Bone marrow (tissue), 2 donors: Measurements from ENCODE around the gene GNAI2.
"Not testable (repeated sequence)": the region's sequence is repeated elsewhere in the genome, so short reads cannot be mapped to it uniquely, and the experiment has no call there.

ENCODE experiments used
- DNase-seq, 2 donors: peaks; one replicate each; lab custom pipeline; 2025; lab: John Stamatoyannopoulos, UW

The GNAI2 gene

DNA sequence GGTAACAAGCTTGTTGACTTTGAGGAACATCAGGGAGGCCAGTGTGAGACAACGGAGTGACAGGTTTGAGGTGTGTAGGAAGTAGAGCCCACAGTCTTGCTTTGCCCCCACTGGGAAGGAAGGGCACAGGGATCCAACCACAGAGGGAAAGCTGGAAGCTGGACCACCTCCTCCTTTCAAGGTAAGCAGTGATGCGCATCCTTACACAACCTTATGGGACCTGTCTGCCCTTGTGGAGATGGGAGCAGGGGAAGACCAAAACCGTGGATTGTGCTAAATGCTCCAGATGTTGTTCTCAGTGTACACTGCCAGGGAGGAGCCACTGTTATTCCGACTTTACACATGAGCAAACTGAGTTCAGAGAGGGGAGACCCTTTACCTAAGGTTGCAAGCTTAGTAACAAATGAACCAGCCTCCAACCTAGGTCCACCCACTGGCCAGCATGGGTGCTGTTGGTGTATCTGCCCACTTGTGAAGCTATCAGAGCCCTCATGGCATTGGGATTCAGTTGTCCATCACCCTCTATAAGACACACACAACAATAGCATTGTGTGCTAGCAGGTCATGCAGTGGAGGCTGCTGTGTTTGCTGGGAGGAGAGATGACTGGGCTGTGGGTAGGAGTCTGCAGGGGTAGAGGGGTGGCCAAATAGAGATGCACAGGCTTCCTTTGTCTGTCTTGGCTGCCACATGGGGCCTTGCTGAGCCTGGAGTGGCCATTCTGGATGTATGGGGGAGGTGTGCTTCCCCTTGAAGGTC is 42.3 kb downstream of the GNAI2 start:
- DNase-seq = no peak

DNA sequence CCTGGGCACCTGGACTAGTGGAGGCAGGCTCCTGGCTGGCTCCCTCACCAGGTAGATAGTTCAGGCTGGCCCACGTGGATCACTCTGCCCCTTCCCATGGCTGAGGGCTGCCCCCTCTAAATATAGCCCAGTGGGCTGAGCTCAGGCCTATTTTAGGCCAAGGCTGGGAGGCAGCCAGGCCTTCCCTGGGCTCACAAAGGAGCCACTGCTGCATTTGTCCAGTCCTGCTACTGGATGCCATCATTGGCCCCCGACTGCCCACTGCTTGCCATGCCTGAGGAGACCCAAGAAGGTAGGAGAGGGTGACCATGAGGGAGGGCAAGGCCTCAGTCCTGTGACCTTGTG is 42.8 kb downstream of the GNAI2 start, which contains the start of gene LSMEM2:
Gene LSMEM2, plus strand, starts transcription at position 208 of the 345 bp plus-strand sequence. Its CDS starts 27 bp downstream, at position 235.
- DNase-seq = no peak

- DNase-seq = no peak
Observed at GRCh38 chr3:50279255-50280016, 43.4 kb downstream of the GNAI2 start.

GRCh38 chr3:50284121-50284520 is 48.1 kb downstream of the GNAI2 start:
- DNase-seq = not testable (repeated sequence)

- DNase-seq = no peak
Observed at GRCh38 chr3:50286322-50287227, 50.6 kb downstream of the GNAI2 start.

DNA sequence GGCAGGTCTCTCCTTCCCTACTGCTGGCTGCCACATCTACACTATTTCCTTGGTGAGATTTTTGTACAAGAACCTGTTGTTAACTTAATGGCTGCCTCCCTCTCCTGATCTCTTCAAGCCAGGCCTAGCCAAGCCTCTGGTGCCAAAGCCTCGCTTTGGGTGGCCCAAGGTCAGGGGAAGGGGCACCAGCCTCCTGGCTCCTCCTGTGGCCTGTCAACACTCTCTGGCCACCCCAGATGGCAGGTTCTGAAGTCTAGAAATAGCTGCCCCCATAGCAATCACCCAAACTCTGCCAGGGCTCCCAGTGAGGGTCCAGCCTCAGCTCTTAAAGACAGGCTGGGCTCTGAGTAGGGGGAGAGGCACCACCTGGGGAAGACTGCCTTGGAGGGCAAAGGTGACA is 51.3 kb downstream of the GNAI2 start:
- no peak for DNase-seq

GRCh38 chr3:50288387-50289007 is 52.5 kb downstream of the GNAI2 start:
- no peak for DNase-seq

DNA sequence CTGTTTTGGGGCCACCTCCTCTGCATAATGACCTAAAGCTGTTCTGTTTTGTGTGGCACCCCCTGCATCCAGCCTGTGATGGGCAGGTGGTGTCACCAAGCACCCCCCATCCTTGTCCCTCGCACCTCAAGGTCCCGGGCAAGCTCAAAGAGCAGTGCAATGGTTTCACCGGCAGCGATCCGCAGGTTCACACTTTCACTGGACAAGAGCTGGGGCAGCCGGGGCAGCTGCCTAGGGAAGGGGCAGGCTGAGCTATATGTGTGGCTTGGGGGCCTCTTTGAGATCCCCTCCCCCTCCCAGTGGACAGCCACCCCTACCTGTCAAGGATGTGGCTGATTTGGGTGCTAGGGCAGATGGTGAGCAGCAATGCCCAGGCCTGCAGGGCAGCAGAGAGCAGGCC is 53.1 kb downstream of the GNAI2 start:
- no peak for DNase-seq

DNA sequence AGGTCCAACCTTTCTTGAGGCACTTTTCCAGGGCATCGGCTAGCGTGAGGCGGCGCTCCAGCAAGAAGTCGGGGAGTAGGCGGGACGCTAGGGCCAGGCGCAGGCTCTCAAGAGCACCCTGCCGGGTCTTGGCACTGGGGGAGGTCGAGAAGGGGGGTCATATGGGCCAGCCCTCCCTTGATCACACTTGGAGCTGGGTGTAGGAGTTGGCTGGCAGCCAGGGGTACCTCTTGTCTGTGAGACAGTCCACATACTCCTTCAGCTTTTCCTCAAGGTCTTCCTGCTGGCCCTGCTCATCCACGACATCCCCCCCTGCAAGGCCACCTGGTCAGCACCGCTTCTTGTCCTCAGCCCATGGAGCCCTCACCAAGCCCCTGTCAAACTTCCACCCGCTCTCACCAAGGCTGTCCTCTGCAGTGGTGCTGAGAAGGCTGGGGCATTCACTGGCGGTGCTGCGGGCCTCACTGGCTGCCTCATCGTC is 54.2 kb downstream of the GNAI2 start:
- DNase-seq = no peak

DNA sequence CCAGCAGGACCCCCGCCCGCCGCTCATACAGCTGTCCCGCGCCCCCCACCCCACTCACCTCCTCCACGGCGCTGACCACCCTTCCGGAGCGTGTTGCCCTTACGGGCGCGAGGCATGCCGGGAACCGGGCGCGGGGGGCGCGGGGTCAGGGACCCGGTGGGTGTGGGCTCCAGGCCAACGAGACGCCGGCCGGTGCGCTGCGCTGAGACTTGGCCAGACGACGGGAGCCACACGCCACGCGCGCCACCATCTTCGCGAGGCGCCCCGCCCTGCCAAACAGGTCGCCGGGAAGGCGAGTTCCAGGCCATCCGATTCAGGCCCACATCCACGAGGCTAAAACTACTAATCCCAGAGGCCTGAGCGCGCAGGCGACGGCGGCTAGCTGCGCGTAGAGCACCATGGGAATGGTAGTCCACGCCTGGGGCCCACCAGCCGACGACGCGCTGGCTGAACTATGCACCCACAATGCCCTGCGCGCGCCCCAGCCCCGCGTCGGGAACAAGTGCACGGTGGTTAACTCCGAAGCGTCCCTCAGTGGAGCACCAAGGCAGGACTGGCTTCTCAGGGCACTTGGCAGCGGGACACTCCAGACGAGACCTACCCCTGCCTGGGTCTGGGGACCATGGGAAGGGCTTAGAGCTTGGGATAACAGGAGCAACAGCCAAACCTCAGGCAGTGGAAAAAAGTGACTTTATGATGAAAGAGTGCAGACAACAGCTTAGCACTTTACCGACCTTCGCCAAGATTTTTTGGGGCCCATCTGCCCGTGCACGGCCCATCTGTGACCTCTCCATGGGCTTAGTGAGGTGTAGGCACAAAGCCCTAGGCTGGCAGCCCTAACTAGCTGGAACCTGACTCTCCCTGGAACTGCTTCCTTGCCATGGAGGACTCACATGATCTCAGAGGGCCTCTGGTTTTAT is 56.4 kb downstream of the GNAI2 start, which contains the start of gene IFRD2:
Gene IFRD2, minus strand, starts transcription at position 271 of the 920 bp plus-strand sequence. Its CDS starts 155 bp downstream, at position 116.
- DNase-seq = peak; percentile 78 to 96

DNA sequence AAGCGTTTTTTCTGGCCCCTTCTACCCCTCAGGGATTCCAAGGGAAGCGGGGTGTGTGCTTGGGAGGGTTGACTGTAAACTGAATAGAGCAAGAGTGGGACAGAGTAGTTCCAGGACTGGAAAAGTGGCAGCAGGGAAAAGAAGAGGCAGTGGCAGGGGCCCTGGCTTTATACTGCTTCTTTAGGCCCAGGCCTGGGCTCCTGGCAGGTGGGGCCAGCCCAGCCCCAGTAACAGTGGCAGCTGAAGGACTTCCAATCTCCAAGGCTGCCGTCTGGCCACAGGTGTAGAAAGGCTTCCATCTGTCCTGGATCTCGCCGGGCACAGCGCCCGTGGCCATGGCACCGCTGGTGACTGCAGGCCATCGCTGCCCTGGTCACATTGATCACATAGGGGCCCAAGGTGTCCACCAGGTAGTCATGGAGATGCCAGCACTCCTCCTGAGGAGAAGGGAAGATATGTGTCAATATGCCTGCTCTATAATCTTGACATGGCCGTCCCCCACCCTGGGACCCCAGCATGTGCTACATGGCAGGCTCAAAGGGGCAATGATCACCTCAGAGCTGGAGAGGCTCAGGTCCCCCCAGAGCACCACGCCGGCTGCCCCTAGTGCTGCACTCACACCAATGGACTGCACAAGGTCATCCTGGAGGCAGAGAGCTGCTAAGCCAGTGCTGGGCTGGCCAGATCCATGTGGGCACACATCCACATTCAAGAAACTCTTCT is 57.2 kb downstream of the GNAI2 start:
- no peak for DNase-seq

- no peak for DNase-seq
Observed at GRCh38 chr3:50294089-50294488, 58.1 kb downstream of the GNAI2 start.

DNA sequence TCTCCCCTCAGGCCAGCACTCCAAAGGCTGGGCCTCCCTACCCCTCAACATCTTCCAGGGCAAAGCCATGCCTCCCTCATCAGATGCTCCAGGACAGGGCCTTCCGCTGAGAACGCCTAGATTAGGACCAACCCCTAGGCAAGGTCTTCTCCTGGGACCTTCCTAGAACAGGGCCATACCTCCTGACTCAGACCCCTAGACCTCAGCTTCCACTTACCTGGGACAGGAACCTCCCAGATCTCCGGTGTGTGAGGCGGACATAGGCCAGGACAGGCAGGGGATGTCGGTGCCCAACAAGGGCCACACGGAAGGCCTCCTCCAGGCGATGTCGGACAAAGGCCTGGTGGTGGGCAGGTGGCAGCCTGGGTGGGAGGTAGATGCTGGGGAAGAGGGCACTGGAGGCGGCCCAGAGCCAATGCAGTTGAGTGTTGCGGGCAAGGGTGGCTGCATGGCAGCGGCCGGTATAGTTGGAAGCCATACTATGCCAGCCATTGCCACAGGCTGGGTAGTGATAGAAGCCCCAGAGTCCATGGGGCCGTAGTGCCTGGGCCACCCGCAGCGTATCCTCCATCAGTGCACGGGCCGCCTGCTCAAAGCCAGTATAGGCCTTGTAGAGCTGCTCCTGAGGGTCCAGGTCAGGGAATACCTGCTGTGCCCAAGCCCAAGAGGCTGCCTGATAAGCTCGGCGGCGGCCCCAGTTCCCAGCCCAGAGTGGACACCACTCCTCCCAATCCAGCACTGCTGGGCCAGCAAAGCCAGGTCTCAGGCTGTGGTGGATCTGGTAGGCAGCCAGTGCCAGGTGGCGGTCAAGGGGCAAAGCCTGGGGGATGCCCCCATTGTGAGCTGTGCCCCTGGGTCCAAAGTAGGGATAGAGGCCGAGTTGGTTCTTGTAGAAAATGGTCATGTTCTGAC is 58.7 kb downstream of the GNAI2 start:
- DNase-seq = no peak

- no peak for DNase-seq
Observed at GRCh38 chr3:50295553-50296431, 59.8 kb downstream of the GNAI2 start.

- no peak for DNase-seq
Observed at GRCh38 chr3:50296721-50297383, 60.8 kb downstream of the GNAI2 start.

DNA sequence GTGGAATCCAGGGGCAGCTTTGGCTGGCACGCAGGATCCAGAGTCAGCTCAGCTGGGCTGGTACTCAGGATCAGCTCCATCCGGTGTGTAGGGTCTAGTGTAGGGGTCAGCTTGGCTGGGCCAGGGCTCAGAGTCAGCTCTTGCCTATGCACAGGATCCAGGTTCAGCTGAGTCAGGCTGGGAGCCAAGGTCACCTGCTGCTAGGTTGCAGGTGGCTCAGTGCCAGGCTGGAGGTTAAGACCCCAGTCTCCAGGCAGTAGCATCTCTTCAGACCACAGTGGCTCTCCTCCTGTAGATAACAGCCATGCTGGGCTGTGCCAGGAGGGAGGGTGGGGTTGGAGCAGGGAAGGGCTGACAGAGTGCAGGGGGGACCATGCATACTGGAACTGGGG is 61.4 kb downstream of the GNAI2 start:
- DNase-seq = no peak
